A673 (cell line): ENCODE measurements around the gene PHF21B. TPM values are rescaled to one million over a fixed set of nuclear protein-coding genes. Genes with fewer than 3 reads are reported as not detected.

Experiments
- BruUV-seq: library from RNA; stranded (reverse); fragments of 400-500 nt; replicated peaks from 2 replicates; lab custom pipeline; 2021; lab: Mats Ljungman, UMichigan
- CTCF ChIA-PET: fragments of 300-600 bp; sonication (Branson Sonifier 250); formaldehyde crosslinking; loops from one replicate; lab custom pipeline; 2022; ENCODE audit warnings: antibody characterized with exemption; lab: Charles Lee
- POLR2A ChIA-PET: fragments of 300-600 bp; sonication (Branson Sonifier 250); formaldehyde crosslinking; loops from one replicate; lab custom pipeline; 2022; ENCODE audit warnings: antibody characterized with exemption; ENCODE audit not compliant: low non-redundant PET; lab: Charles Lee
- DNase-seq: peaks from one replicate; pipeline ENCODE4 v3.0.0-alpha.2; 2015; ENCODE audit warnings: low spot score
- H3K27ac ChIP-seq: fragments of 200-600 bp; sonication (generic); 2 replicates; pipeline ENCODE4 v1.5.1; 2016; ENCODE audit warnings: mixed run types, low read depth, mild to moderate bottlenecking, mixed read lengths, antibody characterized with exemption, low read length; ENCODE audit not compliant: poor library complexity, severe bottlenecking
- H3K27me3 ChIP-seq: fragments of 200-600 bp; sonication (generic); replicated peaks from 2 replicates; pipeline ENCODE4 v1.6.1; 2017; ENCODE audit warnings: mixed run types, low read depth, mild to moderate bottlenecking, mixed read lengths, antibody characterized with exemption, low read length; ENCODE audit not compliant: insufficient read depth, poor library complexity
- H3K36me3 ChIP-seq: fragments of 200-600 bp; sonication (generic); 2 replicates; pipeline ENCODE4 v1.6.1; 2016; ENCODE audit warnings: mixed run types, mild to moderate bottlenecking, mixed read lengths, antibody characterized with exemption, low read length; ENCODE audit not compliant: insufficient read depth, poor library complexity, severe bottlenecking
- H3K4me1 ChIP-seq: fragments of 200-600 bp; sonication (generic); 2 replicates; pipeline ENCODE4 v1.6.1; 2017; ENCODE audit warnings: mixed run types, mild to moderate bottlenecking, mixed read lengths, antibody characterized with exemption, low read length; ENCODE audit not compliant: insufficient read depth, poor library complexity, severe bottlenecking
- H3K4me3 ChIP-seq: fragments of 200-600 bp; sonication (generic); 2 replicates; pipeline ENCODE4 v1.5.1; 2016; ENCODE audit warnings: low read depth, mixed run types, mild to moderate bottlenecking, mixed read lengths, low read length; ENCODE audit not compliant: poor library complexity, severe bottlenecking
- H3K9me3 ChIP-seq: fragments of 200-600 bp; sonication (generic); 2 replicates; pipeline ENCODE4 v1.6.1; 2016; ENCODE audit warnings: mixed run types, low read depth, mild to moderate bottlenecking, mixed read lengths, antibody characterized with exemption, low read length; ENCODE audit not compliant: poor library complexity, severe bottlenecking
- EZH2 ChIP-seq: fragments of 200-600 bp; sonication (generic); IDR thresholded peaks from 2 replicates; pipeline ENCODE4 v1.6.1; 2017; ENCODE audit warnings: borderline replicate concordance, low read depth, mild to moderate bottlenecking, mixed read lengths, antibody characterized with exemption, low read length; ENCODE audit not compliant: poor library complexity, severe bottlenecking
- intact Hi-C: fragments of 100-400 bp; cut with micrococcal nuclease; formaldehyde crosslinking; loops from one replicate; pipeline ENCODE4 v1.10.0; 2022; ENCODE audit not compliant: unreplicated experiment
- total RNA-seq: library from RNA; stranded (reverse); gene quantifications from 2 replicates; pipeline ENCODE4 v1.2.3, GENCODE V29; 2021
- TF ChIP-seq, protein P1 (sequence below): fragments of 300-800, 200-600 bp; sonication (generic); conservative IDR thresholded peaks from 2 replicates; pipeline ENCODE4 v1.5.1; 2017; ENCODE audit warnings: low read depth, mild to moderate bottlenecking, antibody characterized with exemption, low read length, moderate library complexity, mixed read lengths

Gene PHF21B
- total RNA-seq, 1 experiment from 2014 or later: 13.2 TPM

DNA sequence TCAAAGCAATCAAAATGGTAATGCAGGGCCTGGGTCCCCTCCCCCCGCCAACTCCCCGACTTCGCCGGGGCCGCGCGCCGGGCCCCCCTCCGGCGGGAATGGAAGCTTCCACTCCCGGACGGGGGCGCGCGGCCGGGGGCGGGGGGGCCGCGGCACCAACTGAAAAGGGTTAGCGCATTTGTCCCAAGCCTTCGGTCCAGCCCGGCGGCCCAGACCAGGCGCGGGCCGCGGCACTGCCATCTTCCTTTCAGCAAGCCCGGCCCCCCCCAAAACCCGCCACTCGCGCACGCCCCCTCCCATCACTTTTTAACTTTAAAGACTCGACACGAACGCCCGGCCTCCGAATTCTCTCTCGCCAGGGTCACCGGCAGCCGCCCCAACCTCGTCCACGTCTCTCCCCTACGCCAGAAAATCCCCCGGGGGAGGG, 2.8 kb downstream of the PHF21B start:
- peak; percentile 37 for DNase-seq
- Histone ChIP-seq H3K36me3 (peaks cover 3% of the 10 kb centered on the region), H3K27me3 (no peaks in the 10 kb centered on the region), H3K4me3 (peak overlapping the region; percentile 98), H3K4me1 (peaks cover 6% of the 10 kb centered on the region), H3K9me3 (no peaks in the 10 kb centered on the region), H3K27ac (peak overlapping the region; percentile 52)
- BruUV-seq: no TSS peak
- ChIA-PET CTCF (interaction anchor here (0.7 kb wide), 1 partner anchor 172 kb away, joined by 3 read pairs; no protein-coding TSS in a partner anchor), POLR2A (interaction anchor here (0.6 kb wide), 1 partner anchor 1777 kb away, joined by 4 read pairs; no protein-coding TSS in a partner anchor)
- intact Hi-C loops: no loop called here
- TF ChIP-seq, protein P1, sequence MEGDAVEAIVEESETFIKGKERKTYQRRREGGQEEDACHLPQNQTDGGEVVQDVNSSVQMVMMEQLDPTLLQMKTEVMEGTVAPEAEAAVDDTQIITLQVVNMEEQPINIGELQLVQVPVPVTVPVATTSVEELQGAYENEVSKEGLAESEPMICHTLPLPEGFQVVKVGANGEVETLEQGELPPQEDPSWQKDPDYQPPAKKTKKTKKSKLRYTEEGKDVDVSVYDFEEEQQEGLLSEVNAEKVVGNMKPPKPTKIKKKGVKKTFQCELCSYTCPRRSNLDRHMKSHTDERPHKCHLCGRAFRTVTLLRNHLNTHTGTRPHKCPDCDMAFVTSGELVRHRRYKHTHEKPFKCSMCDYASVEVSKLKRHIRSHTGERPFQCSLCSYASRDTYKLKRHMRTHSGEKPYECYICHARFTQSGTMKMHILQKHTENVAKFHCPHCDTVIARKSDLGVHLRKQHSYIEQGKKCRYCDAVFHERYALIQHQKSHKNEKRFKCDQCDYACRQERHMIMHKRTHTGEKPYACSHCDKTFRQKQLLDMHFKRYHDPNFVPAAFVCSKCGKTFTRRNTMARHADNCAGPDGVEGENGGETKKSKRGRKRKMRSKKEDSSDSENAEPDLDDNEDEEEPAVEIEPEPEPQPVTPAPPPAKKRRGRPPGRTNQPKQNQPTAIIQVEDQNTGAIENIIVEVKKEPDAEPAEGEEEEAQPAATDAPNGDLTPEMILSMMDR: no peak
- no peak for TF ChIP-seq EZH2

DNA sequence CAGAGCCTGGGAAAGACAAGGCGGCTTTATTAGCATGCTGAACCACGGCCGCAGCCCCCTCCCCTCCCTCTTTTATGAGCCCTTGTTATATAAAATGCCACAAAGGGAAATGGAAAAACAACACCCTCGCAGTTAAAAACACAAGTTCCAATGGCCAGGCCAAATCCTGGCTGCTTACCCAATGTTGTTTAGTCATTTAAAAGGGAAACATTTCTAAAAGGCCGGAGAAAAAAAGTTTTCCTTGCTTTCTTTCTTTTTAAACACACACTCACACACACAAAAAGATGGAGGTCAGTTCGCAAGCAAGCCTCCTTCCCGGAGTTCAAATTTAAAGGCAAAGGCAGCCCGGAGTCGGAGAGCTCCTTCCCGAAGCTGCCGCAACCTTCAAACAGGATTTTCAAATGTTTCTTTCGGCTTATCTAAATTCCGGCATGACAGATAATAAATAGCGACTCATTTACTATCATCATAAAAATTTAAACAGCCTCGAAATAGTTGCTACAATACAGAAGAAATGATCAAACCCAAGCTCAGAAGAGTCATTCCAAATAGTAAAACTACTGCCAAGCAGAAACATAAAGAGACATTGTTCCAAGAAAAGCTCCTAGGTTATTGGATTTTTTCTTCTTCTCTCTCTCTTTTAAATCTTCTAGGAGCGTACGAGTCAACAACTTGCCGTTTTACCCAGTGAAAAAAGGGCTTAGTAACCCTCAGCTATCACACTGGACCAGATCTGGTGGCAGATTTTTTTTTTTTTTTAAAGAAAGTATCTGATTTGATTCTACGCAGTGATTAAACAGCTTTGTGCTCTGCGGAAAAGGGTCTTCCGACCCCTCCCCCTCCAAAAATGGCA, 3.5 kb downstream of the PHF21B start:
- Histone ChIP-seq H3K36me3 (peaks cover 8% of the 10 kb centered on the region), H3K4me3 (peak overlapping the region; percentile 98), H3K27me3 (no peaks in the 10 kb centered on the region), H3K27ac (peak overlapping the region; percentile 52), H3K9me3 (no peaks in the 10 kb centered on the region), H3K4me1 (peaks cover 6% of the 10 kb centered on the region)
- no peak for TF ChIP-seq EZH2
- TF ChIP-seq, protein P1: no peak
- TSS peak; percentile 50 for BruUV-seq
- POLR2A ChIA-PET: interaction anchor here (0.6 kb wide), 1 partner anchor 407 kb away, joined by 4 read pairs; the partner anchor contains the start of gene SMC1B
- intact Hi-C loops: no loop called here
- DNase-seq: no peak
- CTCF ChIA-PET: no interaction called here

DNA sequence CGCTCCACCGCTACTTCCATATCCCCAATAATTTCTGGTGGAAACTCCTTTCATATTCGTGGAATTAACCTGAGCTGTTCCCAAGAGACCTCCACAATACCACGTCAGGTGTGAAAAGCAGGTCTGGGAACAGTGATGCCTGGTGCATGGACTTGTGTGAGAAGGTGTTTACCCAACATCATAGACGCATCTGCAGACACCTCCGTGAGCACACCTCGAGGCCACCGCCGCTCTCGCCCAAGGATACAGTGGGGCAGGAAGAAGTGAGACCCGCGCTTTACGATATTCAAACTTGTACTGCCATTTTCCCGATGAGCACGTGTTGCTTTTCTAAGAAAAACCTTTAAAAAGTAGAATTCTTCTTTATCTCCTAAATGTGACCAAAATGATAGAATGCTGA, 8.2 kb downstream of the PHF21B start:
- Histone ChIP-seq H3K4me3 (no peak overlapping the region), H3K9me3 (no peaks in the 10 kb centered on the region), H3K27me3 (no peaks in the 10 kb centered on the region), H3K36me3 (peaks cover 8% of the 10 kb centered on the region), H3K4me1 (peaks cover 2% of the 10 kb centered on the region), H3K27ac (no peak overlapping the region)
- DNase-seq: no peak
- POLR2A ChIA-PET: no interaction called here
- intact Hi-C loops: no loop called here
- CTCF ChIA-PET: no interaction called here
- TF ChIP-seq EZH2: no peak
- TF ChIP-seq, protein P1: no peak
- no TSS peak for BruUV-seq
